ENCODE measurements around the gene WDR49. TPM values are rescaled to one million over a fixed set of nuclear protein-coding genes. Genes with fewer than 3 reads are reported as not detected.

The WDR49 gene
- total and polyA plus RNA-seq, 10 of the 15 experiments (the other 5 are each of a cell fraction or from before 2014, with no cell fraction given), result 0.05 to 0.15 TPM; not detected in 8

GRCh38 chr3:167572991-167573390 lies 80.8 kb downstream of the WDR49 start:
- intact Hi-C loops (cut with micrococcal nuclease; ENCODE audit: unreplicated experiment), result no loop called here
- Histone ChIP-seq H3K79me2 (ENCODE audit: control insufficient read depth, insufficient read depth, low read length) (no peaks in the 10 kb centered on the region), H3K27me3 (replicated peaks in 1 of 2; ENCODE audit: control insufficient read depth in 2 of 2, insufficient read depth in 2 of 2, low read length in 1 of 2) (no peaks in the 10 kb centered on the region), H4K20me1 (ENCODE audit: control insufficient read depth, insufficient read depth) (no peaks in the 10 kb centered on the region), H3K36me3 (ENCODE audit: control insufficient read depth in 2 of 2, insufficient read depth in 2 of 2, low read length in 1 of 2) (no peaks in the 10 kb centered on the region), H3K9ac (ENCODE audit: control insufficient read depth, insufficient read depth, low read length) (no peak overlapping the region), H3K4me2 (ENCODE audit: control insufficient read depth, insufficient read depth) (no peak overlapping the region), H3K4me3 (no peak overlapping the region), H3K27ac (ENCODE audit: control insufficient read depth, insufficient read depth) (no peak overlapping the region), H3K4me1 (ENCODE audit: control insufficient read depth, insufficient read depth, low read length) (no peaks in the 10 kb centered on the region), H3K9me3 (replicated peaks; ENCODE audit: control insufficient read depth, insufficient read depth, low read length) (no peaks in the 10 kb centered on the region), H2AFZ (ENCODE audit: control insufficient read depth, low read depth, low read length) (no peak overlapping the region)
- ChIA-PET SMC1A (ENCODE audit: uncharacterized antibody, unreplicated experiment) (no interaction called here), RAD21 (ENCODE audit: unreplicated experiment) (no interaction called here), CTCF (no interaction called here), POLR2A (no interaction called here)
- TF ChIP-seq TCF7 (IDR thresholded peaks at IDR 0.05; ENCODE audit: borderline replicate concordance), result no peak
- no peak for TF ChIP-seq EED (IDR thresholded peaks at IDR 0.05; ENCODE audit: low read depth)
- no peak for TF ChIP-seq POU2F2 (IDR thresholded peaks at IDR 0.05; ENCODE audit: borderline replicate concordance, low read depth, low read length)
- no peak for TF ChIP-seq ELK1 (IDR thresholded peaks at IDR 0.05; ENCODE audit: low read depth, low read length)
- no peak for TF ChIP-seq KDM1A (IDR thresholded peaks at IDR 0.05; ENCODE audit: borderline replicate concordance)
- TF ChIP-seq ATF2 (IDR thresholded peaks at IDR 0.05; ENCODE audit: low read length), result no peak
- TF ChIP-seq PAX8 (IDR thresholded peaks at IDR 0.05), result no peak
- in situ Hi-C loops (cut with MboI), result no loop called here
- 0% methylated on average over 2 of the region's 2 CpGs for WGBS (ENCODE audit: insufficient coverage, insufficient replicate concordance, low lambda C conversion rate, missing lambda C conversion rate)
- ATAC-seq, result no peak
- no TSS peak for BruUV-seq (replicated peaks)
- no peak for FAIRE-seq
- DNase-seq (ENCODE audit: low read depth, low spot score), result no peak
